GM21381 (cell line): ENCODE measurements around the gene CEP162.
"Not testable (repeated sequence)": the region's sequence is repeated elsewhere in the genome, so short reads cannot be mapped to it uniquely, and the experiment has no call there.

Source experiments
- ATAC-seq: cut with Tn5 transposase; IDR thresholded peaks from one replicate; pipeline ENCODE4 v1.9.1; 2021; ENCODE audit warnings: mild to moderate bottlenecking, moderate library complexity; ENCODE audit not compliant: unreplicated experiment

The CEP162 gene

GRCh38 chr6:84089081-84089480, 138.4 kb downstream of the CEP162 start:
- ATAC-seq: no peak

- no peak for ATAC-seq
Measured at GRCh38 chr6:84086545-84087429, 140.7 kb downstream of the CEP162 start.

DNA sequence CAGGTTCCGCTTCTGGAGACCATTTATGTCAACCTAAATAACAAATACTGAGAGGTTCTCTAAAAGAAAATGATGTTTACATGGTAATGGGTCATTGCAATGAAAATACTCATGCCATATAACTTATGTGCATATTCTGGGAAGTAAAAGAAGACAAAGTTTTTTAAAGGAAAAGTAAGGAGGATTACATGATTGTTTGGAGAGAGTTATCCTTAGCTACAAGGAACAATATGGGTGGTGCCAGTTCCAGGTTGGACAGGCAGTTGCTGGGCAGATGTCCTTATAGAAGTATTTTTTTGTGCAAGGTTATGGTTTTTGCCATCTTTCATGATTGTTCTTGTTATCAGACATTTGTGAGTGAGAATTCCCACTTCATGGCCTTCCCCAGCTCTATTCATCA, 141.4 kb downstream of the CEP162 start:
- no peak for ATAC-seq

DNA sequence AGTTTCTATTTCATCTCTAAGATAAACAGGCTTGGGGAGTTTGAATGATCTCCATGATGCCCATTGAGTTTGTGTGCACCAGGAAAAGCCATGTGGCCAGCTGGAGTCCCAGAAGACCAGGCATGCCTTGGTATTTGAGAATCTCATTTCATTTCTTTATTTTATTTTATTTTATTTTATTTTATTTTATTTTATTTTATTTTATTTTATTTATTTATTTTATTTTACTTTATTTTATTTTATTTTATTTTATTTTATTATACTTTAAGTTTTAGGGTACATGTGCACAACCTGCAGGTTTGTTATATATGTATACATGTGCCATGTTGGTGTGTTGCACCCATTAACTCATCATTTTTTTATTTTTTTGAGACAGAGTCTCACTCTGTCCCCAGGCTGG, 142.7 kb downstream of the CEP162 start:
- ATAC-seq: not testable (repeated sequence)

DNA sequence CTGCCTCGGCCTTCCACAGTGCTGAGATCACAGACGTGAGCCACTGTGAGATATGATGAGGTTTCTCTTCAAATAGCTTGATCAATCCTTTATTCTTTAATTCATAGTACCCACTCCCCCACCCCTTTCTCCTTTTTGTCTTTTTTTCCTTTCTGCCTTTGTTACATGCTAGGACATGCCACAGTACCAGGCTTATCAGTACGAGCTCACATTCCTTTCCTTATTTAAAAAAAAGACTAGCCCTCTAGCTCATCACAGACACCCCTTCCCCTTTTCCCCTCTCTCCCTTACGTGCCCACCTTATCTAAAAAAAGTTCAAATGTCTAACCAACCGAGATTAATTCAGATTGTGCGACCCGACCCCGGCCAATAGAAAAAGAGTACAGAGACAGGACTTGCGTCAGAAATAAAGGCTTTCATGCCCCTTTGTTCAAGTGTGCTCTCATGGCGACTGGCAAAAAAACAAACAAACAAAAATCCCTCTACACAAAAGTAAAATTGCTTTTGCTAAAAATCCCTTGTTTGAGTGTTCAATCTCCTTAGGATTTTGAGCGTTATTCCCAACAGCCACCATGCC, 144.7 kb downstream of the CEP162 start:
- ATAC-seq: no peak

DNA sequence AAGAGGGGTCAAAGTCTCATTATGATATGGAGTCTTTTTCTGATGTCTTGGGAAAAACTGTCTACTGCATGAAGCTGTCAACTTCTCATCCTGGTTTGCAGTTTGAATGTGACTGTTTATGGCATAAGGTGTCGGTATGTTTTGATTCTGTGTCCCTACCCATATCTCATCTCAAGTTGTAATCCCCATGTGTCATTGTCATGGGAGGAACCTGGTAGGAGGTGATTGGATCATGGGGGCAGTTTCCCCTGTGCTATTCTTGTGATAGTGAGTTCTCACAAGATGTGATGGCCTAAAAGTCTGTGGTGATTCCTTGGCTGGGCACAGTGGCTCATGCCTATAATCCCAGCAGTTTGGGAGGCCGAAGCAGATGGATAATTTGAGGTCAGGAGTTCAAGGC, 146.2 kb downstream of the CEP162 start:
- ATAC-seq: no peak

DNA sequence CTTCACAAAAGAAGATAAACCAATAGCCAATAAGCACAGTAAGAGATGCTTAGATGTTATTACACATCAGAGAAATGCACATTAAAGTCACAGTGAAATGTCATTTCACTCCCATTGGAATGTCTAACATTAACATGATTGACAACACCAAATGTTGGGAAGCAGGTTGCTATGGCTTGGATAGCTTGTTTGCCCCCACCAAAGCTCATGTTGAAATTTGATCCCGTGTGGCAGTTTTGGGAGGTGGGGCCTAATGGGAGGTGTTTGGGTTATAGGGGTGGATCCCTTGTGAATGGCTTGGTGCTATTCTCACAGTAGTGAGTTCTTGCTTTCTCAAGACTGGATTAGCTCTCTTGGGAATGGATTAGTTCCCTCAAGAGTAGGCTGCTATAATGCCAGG, 149.1 kb downstream of the CEP162 start:
- ATAC-seq: no peak

- no peak for ATAC-seq
Measured at GRCh38 chr6:84077645-84078044, 149.8 kb downstream of the CEP162 start.

GRCh38 chr6:84074988-84075781, 152.3 kb downstream of the CEP162 start:
- ATAC-seq: no peak
